Hematopoietic multipotent progenitor cell treated with erythropoietin and hydrocortisone succinate and interleukin-3 and kit ligand, for 8 days (in vitro differentiated cells): ENCODE data around the gene KIAA1755.

Experiments
- DNase-seq: peaks from one replicate; pipeline ENCODE4 v3.0.0-alpha.2; 2015

KIAA1755 gene

DNA sequence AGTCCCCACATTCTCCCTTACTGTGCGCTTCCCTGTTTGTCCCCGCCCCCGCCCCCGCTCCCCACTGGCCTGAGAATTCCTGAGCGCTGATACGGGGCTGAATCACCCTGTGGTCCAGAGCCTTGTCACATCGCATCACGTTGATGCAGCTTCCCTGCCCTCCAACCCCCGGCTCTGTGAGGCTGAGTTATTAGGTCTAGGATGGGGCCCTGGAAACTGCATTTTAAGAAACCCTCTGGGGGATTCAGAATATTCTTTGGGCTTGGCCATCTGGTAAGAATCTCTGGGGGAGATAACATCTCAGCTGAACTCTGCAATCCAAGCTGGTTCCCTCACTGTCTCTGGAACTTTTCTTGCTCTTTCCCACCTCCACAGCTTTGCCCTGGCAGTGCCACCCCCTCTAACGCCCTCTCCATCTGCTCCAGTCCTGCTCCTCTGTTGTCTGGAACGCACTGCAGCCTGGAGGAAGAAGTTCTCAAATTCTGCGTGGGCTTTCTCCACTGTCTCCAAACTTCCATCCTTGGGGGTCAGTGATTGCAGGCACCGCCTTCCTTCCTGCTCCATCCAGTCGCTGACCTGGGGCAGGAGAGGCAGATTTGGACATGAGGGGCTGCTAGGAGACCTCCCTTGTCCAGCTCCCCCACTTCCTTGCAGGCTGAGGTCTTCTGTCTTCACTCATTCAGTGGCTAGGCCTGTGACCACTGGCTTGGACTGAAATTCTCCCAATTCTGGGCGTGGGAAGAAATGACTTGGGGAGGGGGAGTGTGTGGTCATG, 42.6 kb downstream of the KIAA1755 start:
- no peak for DNase-seq

- no peak for DNase-seq
Observed at GRCh38 chr20:38216746-38217595, 43.6 kb downstream of the KIAA1755 start.

GRCh38 chr20:38216201-38216600, 44.3 kb downstream of the KIAA1755 start:
- DNase-seq = no peak

- DNase-seq = no peak
Observed at GRCh38 chr20:38215194-38216182, 45.0 kb downstream of the KIAA1755 start.

DNA sequence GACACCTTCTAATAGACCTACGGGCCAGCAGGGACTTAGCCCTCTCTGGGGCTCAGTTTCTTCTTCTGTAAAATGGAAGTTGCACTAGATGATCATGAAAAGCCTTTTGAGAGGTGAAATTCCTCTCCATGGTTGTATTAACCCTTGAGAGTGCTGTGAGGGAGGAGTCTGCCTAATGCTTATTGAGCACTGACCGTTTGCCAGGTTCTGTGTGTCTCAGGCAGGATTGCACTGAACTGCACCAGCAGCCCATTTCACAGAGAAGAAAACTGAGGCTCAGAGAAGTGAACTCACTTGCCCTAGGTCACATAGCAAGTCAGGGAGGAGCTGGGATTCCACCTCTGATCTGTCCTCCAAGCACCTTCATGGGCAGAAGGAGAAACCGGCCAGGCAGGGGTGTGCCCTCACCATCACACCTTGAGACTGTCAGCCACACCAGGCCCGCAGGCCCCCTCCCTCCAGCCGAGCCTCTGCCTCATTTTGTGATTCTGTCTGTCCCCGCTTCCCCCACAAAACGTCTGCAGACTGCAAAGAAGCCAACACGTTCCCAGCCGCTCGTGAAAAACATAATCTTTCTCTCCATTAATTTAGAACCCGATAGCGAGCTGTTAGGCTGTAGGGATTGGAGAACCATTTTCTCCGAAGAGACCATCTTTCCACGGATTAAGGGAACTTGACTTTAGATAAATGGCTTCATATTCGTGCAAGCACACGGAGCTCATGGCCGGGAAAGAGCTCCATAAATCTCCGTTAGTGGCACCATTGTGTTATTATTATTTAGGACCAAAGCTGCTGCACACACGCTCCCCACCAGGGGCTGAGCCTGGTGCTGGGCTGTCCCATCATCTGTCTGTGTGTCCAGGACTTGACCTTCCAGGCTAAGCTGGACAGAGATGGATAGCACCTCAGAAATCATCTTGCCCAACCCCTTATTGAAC, 46.0 kb downstream of the KIAA1755 start:
- DNase-seq = no peak

- DNase-seq = no peak
Observed at GRCh38 chr20:38213607-38213940, 47.0 kb downstream of the KIAA1755 start.

DNA sequence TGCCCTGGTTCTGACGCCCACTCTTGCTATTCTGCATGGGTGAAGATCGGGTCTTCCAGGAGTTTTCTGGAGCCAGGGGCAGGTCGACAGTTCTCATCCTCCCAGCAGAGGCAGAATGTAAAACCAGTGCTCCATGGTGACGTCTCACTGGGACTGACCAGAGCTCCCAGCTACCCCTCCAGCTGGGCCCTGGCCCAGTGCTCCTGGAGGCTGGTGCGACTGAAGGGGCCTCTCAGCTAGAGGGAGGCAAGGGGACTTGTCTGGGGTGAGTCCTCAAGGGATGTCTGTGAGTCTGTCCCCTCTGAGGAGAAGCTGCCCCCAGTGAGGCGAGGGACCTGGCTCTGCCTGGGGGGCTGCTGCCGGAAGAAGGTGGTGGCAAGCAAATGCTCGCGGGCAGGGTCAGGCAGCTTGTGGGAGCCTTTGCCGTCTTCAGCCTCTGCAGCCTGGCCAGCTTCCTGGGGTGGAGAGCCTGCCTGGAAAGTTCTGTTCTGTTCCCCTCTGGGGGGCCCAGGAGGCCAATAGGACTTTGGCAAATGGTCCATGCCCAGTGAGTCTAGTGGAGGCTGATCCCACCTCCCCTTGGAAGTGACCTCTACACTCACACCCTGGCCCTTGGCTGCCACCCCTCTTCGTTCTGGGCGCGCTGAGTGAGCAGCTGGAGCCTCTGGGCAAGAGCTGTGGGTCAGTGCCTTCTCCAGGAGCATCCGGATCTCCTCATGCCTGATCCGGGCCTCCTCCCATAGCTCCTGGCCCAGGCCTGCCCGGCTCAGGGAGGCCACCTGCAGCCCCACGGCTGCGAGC, 47.5 kb downstream of the KIAA1755 start:
- no peak for DNase-seq

GRCh38 chr20:38211200-38212097, 49.1 kb downstream of the KIAA1755 start:
- no peak for DNase-seq

GRCh38 chr20:38210741-38211140, 49.8 kb downstream of the KIAA1755 start:
- no peak for DNase-seq

DNA sequence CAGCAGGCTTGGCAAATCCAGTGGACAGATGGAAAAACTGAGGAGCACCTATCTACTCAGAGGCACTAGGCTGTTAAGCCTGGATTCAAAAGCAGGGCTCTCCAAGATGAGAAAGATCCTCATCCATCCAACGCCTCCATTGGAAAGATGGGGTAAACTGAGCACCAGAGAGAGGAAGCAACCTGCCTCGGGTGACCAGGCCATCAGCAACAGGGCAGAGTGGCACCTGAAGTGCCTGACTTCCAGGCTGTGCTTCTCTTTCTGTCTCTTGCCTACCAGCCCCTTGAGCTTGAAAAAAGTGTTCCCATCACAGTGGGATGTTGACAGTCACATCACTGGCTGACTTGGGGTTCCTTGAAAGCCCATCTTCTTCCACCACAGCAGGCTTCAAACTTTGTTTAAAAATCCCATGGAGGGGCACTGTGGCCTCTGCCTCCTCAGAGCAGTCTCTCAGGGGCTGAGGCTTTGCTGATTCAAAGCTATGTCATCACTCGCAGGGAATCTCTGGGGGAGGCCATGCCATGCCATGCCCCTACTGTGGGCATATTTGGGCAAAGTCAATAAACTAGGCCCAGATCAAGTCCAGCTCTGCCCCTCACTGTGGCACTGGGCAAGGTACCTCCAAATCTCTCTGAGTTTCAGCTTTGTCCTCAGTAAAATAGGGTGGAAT, 50.7 kb downstream of the KIAA1755 start:
- no peak for DNase-seq

GRCh38 chr20:38209054-38209675, 51.4 kb downstream of the KIAA1755 start:
- DNase-seq = no peak

DNA sequence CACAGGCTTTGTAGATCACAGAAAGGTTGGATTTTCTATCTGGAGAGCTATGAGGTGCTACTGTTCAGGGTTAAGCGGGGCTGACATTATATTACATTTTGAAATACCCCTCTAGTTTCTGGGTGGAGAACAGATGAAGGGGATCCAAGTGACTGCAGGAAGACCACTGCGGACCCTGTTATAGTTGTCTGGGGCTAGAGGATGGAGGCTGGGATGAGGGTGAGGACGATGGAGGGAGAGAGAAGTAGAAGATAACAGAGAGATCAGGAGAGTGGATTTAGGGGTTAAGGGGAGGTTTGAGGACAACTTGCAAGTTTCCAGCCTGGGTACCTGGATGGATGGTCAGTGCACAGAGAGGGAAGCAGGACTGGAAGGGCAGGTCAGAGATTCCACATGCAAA, 52.0 kb downstream of the KIAA1755 start:
- no peak for DNase-seq

GRCh38 chr20:38208088-38208487, 52.4 kb downstream of the KIAA1755 start:
- DNase-seq = no peak

GRCh38 chr20:38207621-38208020, 52.9 kb downstream of the KIAA1755 start:
- DNase-seq = no peak

DNA sequence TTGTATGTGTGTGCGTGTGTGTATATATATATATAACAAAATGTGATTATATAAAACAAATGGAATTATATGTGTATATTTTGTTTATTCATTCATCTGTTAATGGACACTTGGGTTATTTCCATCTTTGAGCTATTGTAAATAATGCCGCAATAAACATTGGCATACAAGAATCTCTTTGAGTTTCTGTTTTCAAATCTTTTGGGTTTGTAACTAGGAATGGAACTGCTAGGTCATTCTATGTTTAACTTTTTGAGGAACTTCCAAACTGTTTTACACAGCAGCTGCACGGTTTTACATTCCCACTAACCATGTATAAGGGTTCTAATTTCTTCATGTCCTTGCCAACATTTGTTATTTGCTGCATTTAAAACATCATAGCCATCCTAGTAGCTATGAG, 55.5 kb downstream of the KIAA1755 start:
- no peak for DNase-seq

DNA sequence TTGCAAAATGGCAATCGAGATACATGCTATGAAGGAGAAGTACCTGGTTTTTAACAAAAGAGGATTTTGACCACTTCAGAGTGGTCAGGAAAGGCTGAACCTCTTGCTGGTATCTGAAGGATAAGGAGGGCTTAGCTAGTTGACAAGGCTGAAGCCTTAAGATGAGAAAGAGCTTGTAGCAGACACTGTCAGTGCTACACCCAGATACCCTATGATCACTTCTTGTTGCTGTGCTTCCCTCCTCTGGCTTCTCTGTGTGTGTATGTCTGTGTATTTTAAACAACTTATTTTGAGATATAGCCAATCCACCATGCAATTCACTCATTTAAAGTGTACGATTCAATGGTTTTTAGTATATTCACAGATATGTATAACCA, 56.6 kb downstream of the KIAA1755 start:
- DNase-seq = no peak

DNA sequence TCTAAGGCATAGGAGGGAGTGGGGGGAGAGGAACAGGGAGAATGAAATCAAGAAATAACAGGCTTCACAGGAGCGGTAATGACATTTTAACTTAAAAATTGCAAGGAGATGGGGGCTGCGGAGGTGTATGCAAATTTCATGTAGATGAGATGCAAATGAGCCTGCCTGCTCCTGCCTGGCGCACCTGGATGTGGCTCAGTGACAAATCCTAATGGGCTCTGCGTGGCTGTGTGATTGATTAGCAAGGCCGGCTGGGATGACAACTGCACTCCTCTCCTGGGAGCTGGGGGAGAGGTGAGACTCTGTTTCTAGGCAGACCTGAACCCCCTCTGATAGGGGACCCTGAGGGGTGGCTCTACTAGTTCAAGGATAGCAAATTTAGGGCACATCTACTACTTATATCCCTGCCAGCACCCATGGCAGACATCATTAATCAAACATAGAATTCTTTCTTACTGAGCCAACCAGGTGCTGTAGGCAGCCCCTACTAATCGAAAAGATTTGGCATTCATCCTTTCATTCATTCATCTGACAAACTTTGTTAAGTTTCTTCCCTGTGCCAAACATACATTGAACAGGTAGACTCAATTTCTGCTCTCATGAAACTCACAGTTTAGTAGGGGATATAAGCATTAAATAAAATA, 57.1 kb downstream of the KIAA1755 start:
- DNase-seq = no peak

GRCh38 chr20:38202982-38203293, 57.6 kb downstream of the KIAA1755 start:
- no peak for DNase-seq
